ENCODE data around the gene TMEM151B. TPM values are rescaled to one million over a fixed set of nuclear protein-coding genes. Genes with fewer than 3 reads are reported as not detected.

TMEM151B gene
- 0.30 TPM in 1 of 2 replicates, not detected in the other for total RNA-seq (2011; cell fraction: chromatin; rRNA removed; ENCODE audit: low replicate concordance)
- under 0.01 and 0.26 TPM in 2 replicates for total RNA-seq (2011; cell fraction: nucleolus; rRNA removed)
- total RNA-seq (2011; cell fraction: nucleoplasm; rRNA removed), result not detected in 2 replicates
- total RNA-seq (2014; rRNA removed) (not detected in 2 replicates), total RNA-seq (2014; rRNA removed; fragmentation: Illumina TruSeq; extraction: Trizol) (not detected in 2 replicates), total RNA-seq (2015; rRNA removed; fragmentation: Illumina TruSeq; extraction: Trizol) (not detected in 2 replicates), total RNA-seq (2021) (not detected in 2 replicates), polyA plus RNA-seq (2011; rRNA removed) (not detected in 2 replicates), polyA plus RNA-seq (2014; fragmentation: Illumina TruSeq; extraction: Trizol) (not detected in 2 replicates), polyA plus RNA-seq (2014; fragmentation: Nextera tagmentation; extraction: Ambion mirVana) (not detected), polyA plus RNA-seq (2014; rRNA removed) (not detected in 2 replicates), polyA minus RNA-seq (2011; rRNA and poly(A)+ RNA removed) (0.09 TPM in 1 of 2 replicates, not detected in the other), Bru-seq, nascent RNA (not detected), BruChase-seq, experiment 1, labeled RNA remaining after a 2-hour chase (not detected), BruChase-seq, experiment 2, labeled RNA remaining after a 6-hour chase (not detected)
- polyA plus RNA-seq (2011; cell fraction: cytosol; rRNA removed), result 0.01 TPM in 1 of 2 replicates, not detected in the other
- polyA plus RNA-seq (2011; cell fraction: nucleus; rRNA removed), result 0.04 TPM in 1 of 2 replicates, not detected in the other
- 0.34 and 0.36 TPM in 2 replicates for polyA plus RNA-seq (2012)
- polyA minus RNA-seq (2011; cell fraction: cytosol; rRNA and poly(A)+ RNA removed), result not detected in 2 replicates
- polyA minus RNA-seq (2011; cell fraction: nucleus; rRNA and poly(A)+ RNA removed), result not detected in 2 replicates
- long read RNA-seq, experiment 1, result 0 reads
- long read RNA-seq, experiment 2, result 0 reads
- long read RNA-seq, experiment 3, result 0 reads

DNA sequence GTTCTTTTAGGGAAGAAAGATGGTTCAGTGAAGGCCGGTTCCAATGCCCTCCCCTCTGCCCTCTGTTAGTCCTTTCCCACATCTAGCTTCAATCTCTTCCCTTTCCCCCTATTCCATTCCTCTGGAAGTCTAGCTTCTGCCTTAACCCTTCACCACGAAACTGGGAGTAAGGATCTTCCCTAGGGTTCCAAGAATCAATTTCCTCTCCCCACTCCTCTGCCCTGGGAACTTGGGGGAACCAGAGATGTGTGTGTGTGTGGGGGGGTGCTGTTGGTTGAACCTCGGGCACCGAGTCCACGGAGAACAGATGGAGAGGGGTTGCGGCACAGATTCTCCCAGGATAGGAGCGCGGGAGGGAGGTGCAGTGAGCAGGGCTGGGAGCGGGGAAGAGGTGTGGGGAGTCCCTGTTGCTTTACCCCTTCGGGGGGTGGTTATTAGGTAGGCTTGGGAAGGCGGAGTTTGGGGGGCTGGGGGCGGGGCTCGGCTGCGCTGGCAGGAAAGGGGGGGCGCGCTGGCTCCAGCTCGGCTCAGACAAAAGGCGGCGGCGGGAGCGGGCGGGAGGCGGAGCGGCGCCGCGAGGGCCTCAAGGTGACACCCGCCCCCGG, at the start of gene TMEM151B:
TSS of gene TMEM151B (plus strand) at position 530 of the 605 bp plus-strand sequence. CDS start 293 bp downstream, outside the sequence.
- POLR2A ChIA-PET, result interaction anchor here (0.6 to 4.7 kb wide), 6 partner anchors 9 to 132 kb away, joined by 3 to 24 read pairs (median 3); partner anchors contain the start of gene HSP90AB1
- 15% methylated on average over 10 of the region's 29 CpGs for WGBS (ENCODE audit: insufficient coverage, low coverage, missing lambda C conversion rate)

More for the DNA sequence above, at the start of gene TMEM151B:
- no TSS peak for BruUV-seq (replicated peaks)
- H3K9me1 ChIP-seq (ENCODE audit: control insufficient read depth, insufficient read depth, low read length), result no peaks in the 10 kb centered on the region
- peaks cover 46 to 53% of the 10 kb centered on the region in 2 experiments for H3K27me3 ChIP-seq (ENCODE audit: control insufficient read depth in 2 of 2, insufficient read depth in 2 of 2, low read length in 2 of 2)
- no peak for TF ChIP-seq E2F3 (CRISPR knock-in tag; IDR thresholded peaks at IDR 0.05)
- TF ChIP-seq SLC30A9 (CRISPR knock-in tag; IDR thresholded peaks at IDR 0.05), result no peak
- TF ChIP-seq EZH2 (IDR thresholded peaks at IDR 0.05; ENCODE audit: borderline replicate concordance, low read depth, low read length), result 0 out of 2 replicates have a peak, but pooled peaks have one; percentile 80
- TF ChIP-seq, protein P1, sequence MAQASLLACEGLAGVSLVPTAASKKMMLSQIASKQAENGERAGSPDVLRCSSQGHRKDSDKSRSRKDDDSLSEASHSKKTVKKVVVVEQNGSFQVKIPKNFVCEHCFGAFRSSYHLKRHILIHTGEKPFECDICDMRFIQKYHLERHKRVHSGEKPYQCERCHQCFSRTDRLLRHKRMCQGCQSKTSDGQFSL (CRISPR knock-in tag; IDR thresholded peaks at IDR 0.05), result peak; percentile 62; the same call in 1 of the 2 replicates
- TF ChIP-seq, protein P1 (tag; IDR thresholded peaks at IDR 0.05), result no peak
- no peak for TF ChIP-seq TEAD1 (CRISPR knock-in tag; IDR thresholded peaks at IDR 0.05)
- no peak for TF ChIP-seq HNRNPK (IDR thresholded peaks at IDR 0.05; ENCODE audit: low read depth, low read length, poor library complexity, severe bottlenecking)
- no peak for TF ChIP-seq CHCHD3 (CRISPR knock-in tag; IDR thresholded peaks at IDR 0.05)
- no peak for TF ChIP-seq SRSF3 (IDR thresholded peaks at IDR 0.05; ENCODE audit: insufficient read depth, low read length)
- TF ChIP-seq, protein P2, sequence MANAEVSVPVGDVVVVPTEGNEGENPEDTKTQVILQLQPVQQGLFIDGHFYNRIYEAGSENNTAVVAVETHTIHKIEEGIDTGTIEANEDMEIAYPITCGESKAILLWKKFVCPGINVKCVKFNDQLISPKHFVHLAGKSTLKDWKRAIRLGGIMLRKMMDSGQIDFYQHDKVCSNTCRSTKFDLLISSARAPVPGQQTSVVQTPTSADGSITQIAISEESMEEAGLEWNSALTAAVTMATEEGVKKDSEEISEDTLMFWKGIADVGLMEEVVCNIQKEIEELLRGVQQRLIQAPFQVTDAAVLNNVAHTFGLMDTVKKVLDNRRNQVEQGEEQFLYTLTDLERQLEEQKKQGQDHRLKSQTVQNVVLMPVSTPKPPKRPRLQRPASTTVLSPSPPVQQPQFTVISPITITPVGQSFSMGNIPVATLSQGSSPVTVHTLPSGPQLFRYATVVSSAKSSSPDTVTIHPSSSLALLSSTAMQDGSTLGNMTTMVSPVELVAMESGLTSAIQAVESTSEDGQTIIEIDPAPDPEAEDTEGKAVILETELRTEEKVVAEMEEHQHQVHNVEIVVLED (CRISPR knock-in tag; IDR thresholded peaks at IDR 0.05), result no peak
- no peaks in the 10 kb centered on the region for H3K36me3 ChIP-seq (ENCODE audit: control insufficient read depth, insufficient read depth, low read length)
- intact Hi-C loops (cut with micrococcal nuclease), result loop anchor here (2.0 to 5.0 kb wide), 2 partner anchors 173 to 187 kb away; no protein-coding TSS in a partner anchor
- CTCF ChIA-PET (ENCODE audit: low intra/inter-chr PET ratio), result interaction anchor here (4.6 kb wide), 1 partner anchor 68 kb away, joined by 61 read pairs; no protein-coding TSS in a partner anchor
- peaks cover 0 to 20% of the 10 kb centered on the region in 2 experiments; a peak in 2 of 5 replicates for H3K4me1 ChIP-seq (replicated peaks in 1 of 2; ENCODE audit: control insufficient read depth in 2 of 2, insufficient read depth in 2 of 2, low read length in 2 of 2)
- no peak for ATAC-seq
- H3K9me3 ChIP-seq (replicated peaks; ENCODE audit: control insufficient read depth, insufficient read depth, low read depth, low read length), result no peaks in the 10 kb centered on the region
- FAIRE-seq, result no peak
- in situ Hi-C loops (cut with MboI), result loop anchor here (5.0 kb wide), 1 partner anchor 72 kb away; the partner anchor contains the start of gene SPATS1
- H3K9ac ChIP-seq (ENCODE audit: insufficient read depth in 1 of 2, low read depth in 2 of 2, low read length in 2 of 2), result no peak within 1 kb of the TSS
- no peak within 1 kb of the TSS; the same call in 1 of the 2 replicates for H3K4me2 ChIP-seq (ENCODE audit: insufficient read depth, low read length)
- no peak within 1 kb of the TSS for H3K27ac ChIP-seq (ENCODE audit: extremely low read depth, low read depth, low read length)
- H2AFZ ChIP-seq (ENCODE audit: low read depth, low read length), result no peak within 1 kb of the TSS
- DNase-seq (ENCODE audit: extremely low read depth in 1 of 4, low spot score in 3 of 4), result no peak
- peaks cover 2% of the 10 kb centered on the region; the same call in 2 of the 3 replicates for H3K79me2 ChIP-seq (ENCODE audit: control insufficient read depth, insufficient read depth, low read length)
- peak within 1 kb of the TSS; percentile 21; the same call in 1 of the 2 replicates for H3K4me3 ChIP-seq
- peaks cover 6% of the 10 kb centered on the region; the same call in 1 of the 2 replicates for H4K20me1 ChIP-seq (replicated peaks; ENCODE audit: control insufficient read depth, insufficient read depth, low read length)

Data from K562 (cell line).